Measurements from ENCODE around the gene SPEF1. TPM values are rescaled to one million over a fixed set of nuclear protein-coding genes. Genes with fewer than 3 reads are reported as not detected.

Gene SPEF1
- total and polyA plus RNA-seq, 2 of the 13 experiments (the other 11 are each of a cell fraction or from before 2014, with no cell fraction given), result 0.11 to 0.27 TPM

DNA sequence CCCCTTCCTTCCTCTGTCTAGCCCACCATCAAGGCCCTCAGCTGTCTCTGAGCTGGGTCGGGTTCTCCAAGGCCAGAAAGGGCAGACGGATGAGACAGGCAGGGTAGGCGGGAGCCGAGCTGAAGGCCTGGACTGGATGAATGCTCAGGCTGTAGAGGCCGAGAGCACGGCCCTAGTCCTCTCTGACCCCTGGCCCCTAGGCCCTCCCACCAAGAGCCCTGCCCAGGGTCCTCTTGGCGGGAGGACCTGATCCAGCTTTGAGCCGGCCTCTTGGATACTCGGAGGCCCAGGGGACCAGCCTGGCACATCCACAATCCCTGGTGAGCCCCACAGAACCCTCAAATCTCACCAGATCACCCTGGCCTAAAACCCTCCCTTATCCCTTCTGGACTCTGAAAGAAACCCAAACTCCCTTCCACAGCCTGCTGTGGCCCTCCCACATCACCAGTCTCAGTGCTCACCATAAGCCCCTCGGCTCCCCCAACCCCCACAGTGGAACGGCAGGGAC is 21.9 kb downstream of the SPEF1 start (continued):
- TF ChIP-seq UBTF (CRISPR knock-in tag; IDR thresholded peaks at IDR 0.05) (no peak), GATAD2A (CRISPR knock-in tag; IDR thresholded peaks at IDR 0.05) (no peak), SETDB1 (CRISPR knock-in tag; IDR thresholded peaks at IDR 0.05; ENCODE audit: borderline replicate concordance) (no peak), MYNN (CRISPR knock-in tag; IDR thresholded peaks at IDR 0.05; ENCODE audit: low read depth) (no peak), RBM22 (optimal IDR thresholded peaks at IDR 0.05; ENCODE audit: low read length) (peak; percentile 22), ZNF136 (CRISPR knock-in tag; IDR thresholded peaks at IDR 0.05; ENCODE audit: low read depth) (no peak), ZMYM2 (CRISPR knock-in tag; IDR thresholded peaks at IDR 0.05) (no peak), USF2 (IDR thresholded peaks at IDR 0.05; ENCODE audit: low read depth, low read length) (no peak), USF2 (CRISPR knock-in tag; IDR thresholded peaks at IDR 0.05; ENCODE audit: borderline replicate concordance) (no peak), ATAD3A (CRISPR knock-in tag; IDR thresholded peaks at IDR 0.05) (no peak), SIN3B (IDR thresholded peaks at IDR 0.05; ENCODE audit: low read length) (no peak), ZNF772 (CRISPR knock-in tag; IDR thresholded peaks at IDR 0.05) (no peak), BORCS8-MEF2B (CRISPR knock-in tag; IDR thresholded peaks at IDR 0.05) (peak; percentile 10; the same call in 1 of the 2 replicates), ZHX1 (CRISPR knock-in tag; IDR thresholded peaks at IDR 0.05; ENCODE audit: low read depth) (no peak), NFATC3 (CRISPR knock-in tag; IDR thresholded peaks at IDR 0.05) (no peak), ZNF501 (CRISPR knock-in tag; IDR thresholded peaks at IDR 0.05) (0 out of 2 replicates have a peak, but pooled peaks have one; percentile 25), KAT2B (IDR thresholded peaks at IDR 0.05; ENCODE audit: borderline replicate concordance, low read depth, low read length) (no peak), ZGPAT (CRISPR knock-in tag; IDR thresholded peaks at IDR 0.05) (no peak), ZNF253 (CRISPR knock-in tag; IDR thresholded peaks at IDR 0.05; ENCODE audit: borderline replicate concordance) (no peak), ZNF441 (CRISPR knock-in tag; IDR thresholded peaks at IDR 0.05; ENCODE audit: borderline replicate concordance) (no peak)
- TF ChIP-seq, protein P1, sequence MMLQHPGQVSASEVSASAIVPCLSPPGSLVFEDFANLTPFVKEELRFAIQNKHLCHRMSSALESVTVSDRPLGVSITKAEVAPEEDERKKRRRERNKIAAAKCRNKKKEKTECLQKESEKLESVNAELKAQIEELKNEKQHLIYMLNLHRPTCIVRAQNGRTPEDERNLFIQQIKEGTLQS (CRISPR knock-in tag; IDR thresholded peaks at IDR 0.05), result no peak
- TF ChIP-seq, protein P2, sequence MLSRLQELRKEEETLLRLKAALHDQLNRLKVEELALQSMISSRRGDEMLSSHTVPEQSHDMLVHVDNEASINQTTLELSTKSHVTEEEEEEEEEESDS (CRISPR knock-in tag; IDR thresholded peaks at IDR 0.05; ENCODE audit: borderline replicate concordance), result no peak
